ENCODE data around the gene RSRP1.
"Not testable (repeated sequence)": the region's sequence is repeated elsewhere in the genome, so short reads cannot be mapped to it uniquely, and the experiment has no call there.

RSRP1 gene

DNA sequence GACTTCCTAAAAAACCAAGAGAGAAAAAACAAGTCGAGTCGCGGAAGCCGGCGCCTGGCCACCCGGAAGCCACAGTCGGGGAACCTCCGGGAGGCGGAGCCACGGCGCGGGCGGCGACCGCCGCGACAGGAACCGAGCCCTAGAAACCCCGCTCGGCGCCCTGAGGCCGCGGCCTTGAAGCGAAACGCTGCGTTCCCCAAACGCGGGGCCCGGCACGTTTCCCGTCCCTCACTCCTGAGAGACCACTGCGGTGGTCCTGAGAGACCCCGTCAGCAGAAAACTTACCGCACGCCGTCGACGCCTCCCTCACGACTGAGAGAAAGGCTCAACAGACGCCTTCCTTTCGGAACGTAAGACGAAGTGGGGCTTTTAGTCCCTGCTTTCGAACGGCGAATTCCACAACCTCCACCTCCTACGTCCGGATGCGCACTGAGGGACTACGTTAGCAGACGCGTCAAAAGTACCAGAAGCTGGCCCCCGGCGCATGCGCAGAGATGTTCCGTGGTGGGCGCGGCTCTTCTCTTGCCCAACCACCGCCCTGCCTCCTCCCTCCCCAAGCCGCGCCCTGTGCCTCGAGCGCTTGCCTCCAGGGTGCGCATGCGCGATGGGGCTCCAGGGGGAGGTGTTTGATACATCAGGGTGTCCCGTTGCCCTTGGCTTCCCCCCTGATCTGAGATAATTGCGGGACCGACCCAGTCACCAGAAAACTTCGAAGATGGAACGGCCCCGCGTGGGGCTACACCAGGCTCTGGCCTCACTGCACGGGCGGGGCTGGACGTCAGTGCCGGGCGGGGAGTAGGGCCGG is at the start of gene RSRP1:
Gene RSRP1, minus strand, starts transcription at position 431 of the 805 bp plus-strand sequence. CDS start 491 bp downstream, outside the sequence.
- H3K36me3 ChIP-seq (ENCODE audit: control insufficient read depth, insufficient read depth, low read length): no peaks in the 10 kb centered on the region
- H3K4me1 ChIP-seq (ENCODE audit: control insufficient read depth, insufficient read depth, low read length): peaks cover 12% of the 10 kb centered on the region
- peak within 1 kb of the TSS; percentile 92 for H3K4me3 ChIP-seq (ENCODE audit: low read length)

GRCh38 chr1:25296501-25296900 is 49.2 kb upstream of the RSRP1 start:
- not testable (repeated sequence) for H3K27me3 ChIP-seq (ENCODE audit: control insufficient read depth, insufficient read depth, low read length)

More for the DNA sequence above, at the start of gene RSRP1:
- Histone ChIP-seq H3K9me3 (ENCODE audit: control insufficient read depth, low read length) (no peaks in the 10 kb centered on the region), H3K9ac (ENCODE audit: low read length) (peak within 1 kb of the TSS; percentile 100), H3K27me3 (ENCODE audit: control insufficient read depth, insufficient read depth, low read length) (no peaks in the 10 kb centered on the region)

GRCh38 chr1:25294889-25295826 is 47.9 kb upstream of the RSRP1 start:
- not testable (repeated sequence) for H3K9me3 ChIP-seq (ENCODE audit: control insufficient read depth, low read length); H3K27me3 ChIP-seq (ENCODE audit: control insufficient read depth, insufficient read depth, low read length); H3K4me3 ChIP-seq (ENCODE audit: low read length); H3K9ac ChIP-seq (ENCODE audit: low read length); H3K36me3 ChIP-seq (ENCODE audit: control insufficient read depth, insufficient read depth, low read length); H3K4me1 ChIP-seq (ENCODE audit: control insufficient read depth, insufficient read depth, low read length)

More at GRCh38 chr1:25296501-25296900, 49.2 kb upstream of the RSRP1 start:
- not testable (repeated sequence) for H3K9ac ChIP-seq (ENCODE audit: low read length); H3K4me1 ChIP-seq (ENCODE audit: control insufficient read depth, insufficient read depth, low read length); H3K36me3 ChIP-seq (ENCODE audit: control insufficient read depth, insufficient read depth, low read length); H3K4me3 ChIP-seq (ENCODE audit: low read length); H3K9me3 ChIP-seq (ENCODE audit: control insufficient read depth, low read length)

DNA sequence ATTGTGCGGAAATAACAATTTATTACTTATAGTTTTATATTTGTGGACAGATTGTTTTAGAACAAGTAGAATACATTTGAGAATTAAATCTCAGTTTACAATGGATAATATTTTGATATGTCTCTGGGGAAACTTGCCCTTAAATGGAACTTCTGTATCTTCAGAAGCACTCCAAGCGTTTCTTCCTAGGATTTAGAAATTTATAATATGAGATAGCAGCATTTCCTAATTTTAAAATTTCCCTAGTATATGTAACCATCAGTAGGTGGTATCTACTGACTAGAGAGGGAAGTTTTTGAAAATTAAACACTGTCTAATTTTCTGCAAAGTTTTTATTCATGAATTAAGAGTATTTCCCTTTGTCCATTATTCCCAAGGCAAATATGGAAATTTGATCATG is 46.2 kb upstream of the RSRP1 start:
- not testable (repeated sequence) for H3K9ac ChIP-seq (ENCODE audit: low read length); H3K36me3 ChIP-seq (ENCODE audit: control insufficient read depth, insufficient read depth, low read length); H3K27me3 ChIP-seq (ENCODE audit: control insufficient read depth, insufficient read depth, low read length); H3K4me1 ChIP-seq (ENCODE audit: control insufficient read depth, insufficient read depth, low read length); H3K9me3 ChIP-seq (ENCODE audit: control insufficient read depth, low read length); H3K4me3 ChIP-seq (ENCODE audit: low read length)

- not testable (repeated sequence) for H3K27me3 ChIP-seq (ENCODE audit: control insufficient read depth, insufficient read depth, low read length); H3K4me1 ChIP-seq (ENCODE audit: control insufficient read depth, insufficient read depth, low read length); H3K9ac ChIP-seq (ENCODE audit: low read length); H3K9me3 ChIP-seq (ENCODE audit: control insufficient read depth, low read length); H3K36me3 ChIP-seq (ENCODE audit: control insufficient read depth, insufficient read depth, low read length); H3K4me3 ChIP-seq (ENCODE audit: low read length)
These were observed 42.8 kb upstream of the RSRP1 start for GRCh38 chr1:25290043-25290442.

DNA sequence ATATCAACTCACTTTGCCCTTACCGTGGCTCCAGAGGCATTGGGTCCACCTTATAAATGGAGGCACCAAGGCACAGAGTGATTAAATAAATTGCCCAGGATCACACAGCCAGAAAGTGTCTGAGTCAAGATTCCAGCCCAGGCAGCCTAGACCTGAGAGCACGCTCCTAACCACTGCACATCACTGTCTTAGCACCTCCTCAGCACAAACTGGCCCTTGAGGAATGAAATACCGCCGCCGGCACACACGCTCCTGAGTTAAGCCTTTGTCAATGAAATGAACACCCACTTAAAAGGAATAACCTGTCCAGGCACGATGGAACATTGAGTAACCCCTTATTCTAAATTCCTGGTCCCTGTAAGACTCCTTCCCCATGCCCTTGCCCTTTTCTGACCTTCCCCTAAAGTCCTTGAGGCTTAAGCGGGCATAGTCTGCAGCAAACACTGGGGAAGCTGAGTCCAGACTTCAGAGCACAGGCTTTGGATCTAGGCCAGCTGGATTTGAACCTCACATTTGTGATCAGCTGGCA is 41.4 kb upstream of the RSRP1 start:
- not testable (repeated sequence) for H3K9me3 ChIP-seq (ENCODE audit: control insufficient read depth, low read length); H3K4me1 ChIP-seq (ENCODE audit: control insufficient read depth, insufficient read depth, low read length); H3K36me3 ChIP-seq (ENCODE audit: control insufficient read depth, insufficient read depth, low read length); H3K27me3 ChIP-seq (ENCODE audit: control insufficient read depth, insufficient read depth, low read length); H3K4me3 ChIP-seq (ENCODE audit: low read length); H3K9ac ChIP-seq (ENCODE audit: low read length)

DNA sequence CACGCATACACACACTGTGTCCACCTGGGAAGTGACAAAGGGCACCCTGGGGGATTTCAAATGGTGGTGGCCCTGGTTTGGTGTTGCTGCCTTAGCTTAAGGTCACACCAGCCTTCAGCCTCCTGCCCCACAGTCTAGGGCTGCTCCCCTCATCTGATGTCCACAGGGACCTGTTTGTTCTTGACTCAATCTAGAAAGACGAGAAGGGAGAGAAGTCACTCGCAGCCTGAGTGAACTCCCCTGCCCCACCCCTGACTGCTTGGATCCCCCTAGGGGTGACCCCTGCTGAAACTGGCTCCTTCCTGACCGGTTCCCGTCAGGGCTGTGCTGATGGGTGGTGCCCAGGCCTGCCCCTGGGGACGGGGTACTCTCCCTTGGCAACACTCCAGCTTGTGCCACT is 39.9 kb upstream of the RSRP1 start:
- H3K27me3 ChIP-seq (ENCODE audit: control insufficient read depth, insufficient read depth, low read length); H3K9me3 ChIP-seq (ENCODE audit: control insufficient read depth, low read length); H3K9ac ChIP-seq (ENCODE audit: low read length); H3K36me3 ChIP-seq (ENCODE audit: control insufficient read depth, insufficient read depth, low read length); H3K4me3 ChIP-seq (ENCODE audit: low read length); H3K4me1 ChIP-seq (ENCODE audit: control insufficient read depth, insufficient read depth, low read length): not testable (repeated sequence)

GRCh38 chr1:25285862-25286261 is 38.6 kb upstream of the RSRP1 start:
- H3K4me1 ChIP-seq (ENCODE audit: control insufficient read depth, insufficient read depth, low read length); H3K27me3 ChIP-seq (ENCODE audit: control insufficient read depth, insufficient read depth, low read length); H3K9ac ChIP-seq (ENCODE audit: low read length); H3K9me3 ChIP-seq (ENCODE audit: control insufficient read depth, low read length); H3K4me3 ChIP-seq (ENCODE audit: low read length); H3K36me3 ChIP-seq (ENCODE audit: control insufficient read depth, insufficient read depth, low read length): not testable (repeated sequence)

DNA sequence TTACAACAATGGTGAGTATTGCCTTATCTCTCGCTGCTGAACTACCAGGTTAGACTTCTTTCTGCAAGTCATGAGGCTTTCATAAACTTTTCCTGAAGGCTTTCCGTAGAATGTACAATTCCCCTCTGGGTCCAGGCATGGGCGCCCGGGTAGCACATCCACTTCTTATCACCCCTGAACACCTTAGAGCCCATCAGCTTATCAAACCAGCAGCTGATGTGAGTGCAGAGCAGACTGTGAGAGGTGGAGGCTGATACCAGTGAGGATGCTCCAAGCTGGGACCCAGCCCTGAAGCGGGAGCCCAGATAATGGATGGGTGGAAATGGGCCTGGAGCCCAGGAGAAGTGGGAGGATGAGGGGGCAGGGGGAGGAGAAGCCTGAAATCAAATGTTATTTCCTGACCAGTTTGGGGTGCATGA is 32.4 kb upstream of the RSRP1 start:
- not testable (repeated sequence) for H3K4me3 ChIP-seq (ENCODE audit: low read length); H3K9ac ChIP-seq (ENCODE audit: low read length); H3K27me3 ChIP-seq (ENCODE audit: control insufficient read depth, insufficient read depth, low read length); H3K9me3 ChIP-seq (ENCODE audit: control insufficient read depth, low read length); H3K4me1 ChIP-seq (ENCODE audit: control insufficient read depth, insufficient read depth, low read length); H3K36me3 ChIP-seq (ENCODE audit: control insufficient read depth, insufficient read depth, low read length)

DNA sequence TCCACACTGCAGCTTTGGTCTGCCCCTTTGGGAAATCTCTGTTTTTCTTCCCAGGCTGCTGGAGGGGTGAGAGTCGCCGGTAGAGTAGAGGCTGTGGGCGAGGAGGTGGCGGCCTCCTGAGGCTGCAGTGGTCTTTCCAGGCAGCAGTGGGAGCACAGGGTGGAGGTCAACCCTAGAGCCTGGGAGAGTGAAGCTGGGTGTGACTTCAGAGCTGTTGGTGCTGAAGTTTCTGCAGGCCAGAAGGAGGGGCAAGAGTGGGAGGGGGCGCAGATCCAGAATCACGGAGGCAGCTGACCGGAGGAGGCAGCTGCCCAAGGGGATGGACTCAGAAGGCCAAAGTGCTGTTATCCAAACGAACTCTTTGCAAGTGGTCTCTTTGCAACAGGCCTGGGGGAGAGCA is 31.5 kb upstream of the RSRP1 start:
- H3K4me3 ChIP-seq (ENCODE audit: low read length); H3K27me3 ChIP-seq (ENCODE audit: control insufficient read depth, insufficient read depth, low read length); H3K4me1 ChIP-seq (ENCODE audit: control insufficient read depth, insufficient read depth, low read length); H3K36me3 ChIP-seq (ENCODE audit: control insufficient read depth, insufficient read depth, low read length); H3K9me3 ChIP-seq (ENCODE audit: control insufficient read depth, low read length); H3K9ac ChIP-seq (ENCODE audit: low read length): not testable (repeated sequence)

DNA sequence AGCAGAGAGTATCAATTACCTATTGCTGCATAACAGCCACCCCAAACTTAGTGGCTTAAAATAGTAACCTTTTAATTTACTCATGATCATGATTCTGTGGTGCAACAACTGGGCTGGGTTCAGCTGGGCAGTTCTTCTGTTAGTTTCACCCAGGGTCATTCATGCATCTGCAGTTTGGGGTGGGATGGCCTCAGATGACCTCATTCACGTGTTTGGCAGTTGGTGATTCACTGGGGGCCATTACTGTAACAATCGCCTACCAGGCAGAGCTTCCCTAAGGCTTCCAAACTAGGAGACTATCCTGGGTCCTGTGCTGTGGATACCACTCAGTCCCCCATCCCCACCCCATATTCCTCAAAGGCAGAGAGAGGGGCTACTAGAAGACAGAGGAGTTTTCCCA is 31.1 kb upstream of the RSRP1 start:
- H3K4me3 ChIP-seq (ENCODE audit: low read length); H3K27me3 ChIP-seq (ENCODE audit: control insufficient read depth, insufficient read depth, low read length); H3K36me3 ChIP-seq (ENCODE audit: control insufficient read depth, insufficient read depth, low read length): not testable (repeated sequence)

GRCh38 chr1:25277295-25277694 is 30.0 kb upstream of the RSRP1 start:
- not testable (repeated sequence) for H3K36me3 ChIP-seq (ENCODE audit: control insufficient read depth, insufficient read depth, low read length); H3K4me1 ChIP-seq (ENCODE audit: control insufficient read depth, insufficient read depth, low read length)

More for the DNA sequence above, 31.1 kb upstream of the RSRP1 start:
- not testable (repeated sequence) for H3K9ac ChIP-seq (ENCODE audit: low read length); H3K4me1 ChIP-seq (ENCODE audit: control insufficient read depth, insufficient read depth, low read length); H3K9me3 ChIP-seq (ENCODE audit: control insufficient read depth, low read length)

More at GRCh38 chr1:25277295-25277694, 30.0 kb upstream of the RSRP1 start:
- H3K9me3 ChIP-seq (ENCODE audit: control insufficient read depth, low read length); H3K9ac ChIP-seq (ENCODE audit: low read length); H3K27me3 ChIP-seq (ENCODE audit: control insufficient read depth, insufficient read depth, low read length); H3K4me3 ChIP-seq (ENCODE audit: low read length): not testable (repeated sequence)
